ACHN (cell line): Measurements from ENCODE around the gene OR2D3.
"Not testable (repeated sequence)": the region's sequence is repeated elsewhere in the genome, so short reads cannot be mapped to it uniquely, and the experiment has no call there.

ENCODE experiments used
- DNase-seq: peaks from one replicate; pipeline ENCODE4 v3.0.0-alpha.2; 2015
- in situ Hi-C: cut with HindIII; loops from 2 replicates; pipeline ENCODE4 v1.10.0; 2017; ENCODE audit warnings: low sequenced_read_pairs, low pct_ligation_motif_present, low pct_unique_long_range_greater_than_20kb

Gene OR2D3

DNA sequence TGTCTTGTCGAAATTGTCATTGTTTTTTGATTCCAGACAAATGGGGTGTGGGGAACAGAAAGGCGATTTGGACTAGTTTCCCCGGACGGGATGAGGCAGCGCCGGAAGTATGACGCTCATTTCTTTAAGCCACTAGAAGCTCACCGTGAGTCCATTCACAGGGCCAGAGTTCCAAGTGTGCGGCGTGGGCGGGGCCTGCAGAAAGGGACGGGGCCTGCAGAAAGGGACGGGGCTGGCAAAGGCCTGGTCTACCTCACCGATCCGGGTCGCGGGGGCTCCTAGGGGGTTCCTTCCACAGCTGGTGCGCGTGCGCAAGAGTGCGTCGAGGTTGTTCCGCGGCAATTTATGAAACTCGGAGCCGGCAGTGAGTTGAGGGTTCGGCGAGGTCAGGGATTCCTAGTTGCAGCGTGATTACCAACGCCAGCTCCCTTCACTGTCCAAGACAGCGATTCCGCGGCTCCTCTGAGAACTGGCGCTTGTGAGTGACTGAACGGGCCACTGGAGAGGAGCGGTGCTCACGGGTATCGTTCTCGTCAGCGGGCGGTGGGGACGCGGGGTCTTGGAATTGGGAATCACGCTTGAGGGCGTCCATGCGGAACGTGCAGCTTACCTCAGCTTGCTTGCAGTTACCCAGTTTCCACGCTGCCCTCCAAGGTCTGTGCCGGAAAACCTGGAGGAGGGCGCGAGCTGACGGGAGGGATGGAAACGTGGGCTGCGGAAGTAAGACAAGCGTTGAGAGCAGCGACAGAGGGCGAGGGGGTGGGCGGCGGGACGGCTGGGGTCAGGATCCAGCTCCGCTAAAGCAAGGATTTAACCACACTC lies 5.6 kb downstream of the OR2D3 start, which contains the start of gene ZNF215:
Gene ZNF215, plus strand, starts transcription at position 219 of the 822 bp plus-strand sequence. CDS start 5,847 bp downstream, outside the sequence.
- in situ Hi-C loops: no loop called here
- peak; percentile 82 for DNase-seq

DNA sequence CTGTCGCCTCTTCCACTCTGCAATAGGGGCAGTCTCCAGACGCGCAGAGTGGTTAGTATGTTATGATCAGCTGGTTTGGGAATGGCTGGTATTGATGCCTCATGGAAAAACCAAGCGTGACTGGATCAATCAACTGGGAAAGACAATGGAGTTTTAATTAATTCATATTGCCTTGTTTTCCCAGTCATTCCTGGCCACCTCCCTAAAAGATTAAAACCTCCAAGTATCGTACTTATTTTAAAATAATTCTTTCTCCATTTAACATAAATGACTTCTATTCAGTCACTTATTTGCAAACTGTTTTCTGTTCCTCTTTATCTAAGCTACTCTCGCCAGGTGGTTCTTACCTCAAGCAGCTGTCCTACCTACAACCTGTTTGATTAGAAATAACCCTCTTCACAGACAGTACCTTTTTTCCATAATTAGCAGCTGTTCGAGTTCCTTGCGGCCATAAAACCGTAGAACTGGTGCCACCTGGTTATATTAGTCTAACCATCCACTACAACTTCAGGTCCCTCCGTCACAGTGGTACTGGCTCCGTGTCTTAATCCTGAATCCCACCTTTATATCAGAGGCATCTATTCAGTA lies 6.3 kb downstream of the OR2D3 start:
- in situ Hi-C loops: no loop called here
- no peak for DNase-seq

DNA sequence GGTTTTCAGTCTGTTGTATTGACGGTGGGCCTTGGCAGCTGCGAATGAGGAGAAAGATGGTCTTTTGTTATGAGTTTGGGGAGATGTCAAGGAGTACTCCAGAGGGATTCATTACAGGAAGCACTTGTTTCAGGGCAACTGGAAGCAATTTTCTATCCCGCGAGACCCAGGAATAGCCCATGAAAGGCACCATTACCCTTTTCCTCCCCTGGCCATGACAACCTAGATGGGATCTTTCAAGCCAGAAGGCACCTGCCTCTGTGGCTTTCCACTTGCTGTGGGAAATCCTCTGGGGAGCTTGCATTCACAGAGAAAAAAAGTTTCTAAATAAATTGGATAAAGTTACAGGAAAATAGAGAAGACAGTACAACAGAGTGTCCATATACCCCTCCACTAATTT lies 8.1 kb downstream of the OR2D3 start:
- DNase-seq: no peak
- in situ Hi-C loops: no loop called here

DNA sequence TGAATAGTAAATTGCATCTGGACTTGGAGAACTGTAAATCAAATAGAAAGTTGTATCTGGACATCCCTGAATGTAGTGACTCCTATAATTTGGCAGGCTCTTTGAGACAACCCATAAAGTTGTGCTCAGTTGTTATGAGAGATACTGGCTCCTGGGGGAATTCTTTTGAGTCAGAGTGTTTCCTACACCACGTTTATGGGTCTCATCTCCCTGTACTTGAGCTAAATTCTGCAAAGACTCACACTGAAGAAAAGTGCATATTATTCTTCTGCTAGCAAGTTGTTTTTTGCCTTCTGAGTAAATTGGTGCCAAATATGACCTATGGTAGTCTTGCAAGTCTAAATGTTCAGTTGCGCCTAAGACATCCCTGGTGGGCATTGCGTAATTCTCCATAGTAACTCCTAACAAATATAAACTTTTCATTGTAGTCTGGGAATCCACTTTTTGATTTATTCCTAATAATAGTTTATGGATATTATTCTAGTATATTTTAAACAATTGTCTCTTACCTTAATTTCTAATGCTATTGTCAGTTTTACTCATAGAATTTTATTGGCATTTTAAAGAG lies 10.4 kb downstream of the OR2D3 start:
- in situ Hi-C loops: no loop called here

DNA sequence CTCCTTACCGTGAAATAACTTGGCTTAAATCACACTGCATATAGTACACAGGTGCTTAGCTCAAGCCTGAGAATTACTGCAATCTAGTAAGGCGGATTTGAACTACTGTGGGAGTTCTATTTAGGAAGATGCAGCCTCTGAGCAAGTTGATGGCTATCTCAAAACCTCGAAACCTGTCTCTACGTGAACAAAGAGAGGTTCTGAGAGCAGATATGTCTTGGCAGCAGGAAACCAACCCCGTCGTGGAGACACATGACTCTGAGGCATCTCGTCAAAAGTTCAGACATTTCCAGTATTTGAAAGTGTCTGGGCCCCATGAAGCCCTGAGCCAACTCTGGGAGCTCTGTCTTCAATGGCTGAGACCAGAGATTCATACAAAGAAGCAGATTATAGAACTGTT lies 11.3 kb downstream of the OR2D3 start:
- DNase-seq: no peak
- in situ Hi-C loops: no loop called here

More for the DNA sequence above, 10.4 kb downstream of the OR2D3 start:
- DNase-seq: no peak

DNA sequence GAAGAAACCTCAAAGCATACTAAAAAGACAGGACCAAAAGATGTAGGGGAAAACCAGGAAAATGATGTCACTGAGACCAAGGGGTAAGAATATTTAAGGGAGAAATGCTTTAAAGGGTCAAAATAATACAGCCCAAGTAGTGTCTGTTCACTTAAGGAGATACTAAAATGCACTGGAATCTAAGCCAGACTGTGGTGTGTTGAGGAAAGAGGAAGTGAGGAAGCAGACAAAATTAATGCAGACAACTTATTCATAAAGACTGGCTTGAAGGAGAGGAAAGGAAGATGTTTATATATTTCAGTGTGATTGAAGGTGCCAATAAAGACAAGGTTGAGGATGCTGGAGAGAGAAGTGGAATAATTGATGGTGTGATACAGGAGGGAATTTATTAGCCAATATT lies 21.2 kb downstream of the OR2D3 start:
- in situ Hi-C loops: no loop called here
- no peak for DNase-seq

DNA sequence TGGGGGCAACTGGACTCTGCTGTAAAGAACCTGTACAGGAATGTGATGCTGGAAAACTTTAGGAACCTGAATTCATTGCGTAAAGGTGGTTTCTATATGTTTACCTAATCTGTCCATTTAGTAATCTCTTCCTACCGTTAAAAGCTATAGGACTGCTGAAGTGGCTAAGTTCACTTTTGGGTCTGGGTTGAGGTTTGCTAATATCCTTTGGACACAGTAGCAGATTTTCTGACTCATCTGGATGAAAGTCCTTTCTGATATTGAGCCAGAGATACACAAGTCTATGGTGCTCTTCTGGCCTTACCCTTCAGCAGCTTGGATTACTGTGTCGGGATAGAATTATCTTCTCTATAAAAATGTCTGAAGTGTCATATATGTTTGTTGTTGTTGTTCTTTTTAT lies 22.3 kb downstream of the OR2D3 start:
- in situ Hi-C loops: no loop called here
- no peak for DNase-seq

DNA sequence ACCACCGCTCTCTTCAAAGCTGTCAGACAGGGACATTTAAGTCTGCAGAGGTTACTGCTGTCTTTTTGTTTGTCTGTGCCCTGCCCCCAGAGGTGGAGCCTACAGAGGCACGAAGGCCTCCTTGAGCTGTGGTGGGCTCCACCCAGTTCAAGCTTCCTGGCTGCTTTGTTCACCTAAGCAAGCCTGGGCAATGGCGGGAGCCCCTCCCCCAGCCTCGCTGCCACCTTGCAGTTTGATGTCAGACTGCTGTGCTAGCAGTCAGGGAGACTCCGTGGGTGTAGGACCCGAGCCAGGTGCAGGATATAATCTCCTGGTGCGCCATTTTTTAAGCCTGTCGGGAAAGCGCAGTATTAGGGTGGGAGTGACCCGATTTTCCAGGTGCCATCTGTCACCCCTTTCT lies 33.4 kb downstream of the OR2D3 start:
- DNase-seq, in situ Hi-C loops: not testable (repeated sequence)

DNA sequence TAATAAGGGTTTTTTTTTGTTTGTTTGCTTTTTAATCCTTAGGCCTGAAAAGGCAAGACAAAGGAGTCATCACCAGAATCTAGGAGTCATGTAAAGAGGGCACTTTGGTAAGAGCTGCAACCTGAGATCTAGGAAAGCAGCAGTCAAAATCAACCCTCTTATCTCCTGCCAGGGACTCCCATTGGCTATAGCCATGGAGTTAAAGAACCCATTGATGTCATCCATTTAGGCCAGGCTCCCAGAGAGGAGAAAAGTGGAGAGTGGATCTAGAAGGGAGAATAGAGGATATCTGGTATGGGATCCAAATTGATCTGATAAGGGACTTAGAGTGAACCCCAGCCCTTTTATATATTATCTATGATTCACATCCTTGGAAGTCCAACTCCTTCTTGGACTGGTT lies 41.3 kb downstream of the OR2D3 start:
- no peak for DNase-seq
- in situ Hi-C loops: no loop called here

DNA sequence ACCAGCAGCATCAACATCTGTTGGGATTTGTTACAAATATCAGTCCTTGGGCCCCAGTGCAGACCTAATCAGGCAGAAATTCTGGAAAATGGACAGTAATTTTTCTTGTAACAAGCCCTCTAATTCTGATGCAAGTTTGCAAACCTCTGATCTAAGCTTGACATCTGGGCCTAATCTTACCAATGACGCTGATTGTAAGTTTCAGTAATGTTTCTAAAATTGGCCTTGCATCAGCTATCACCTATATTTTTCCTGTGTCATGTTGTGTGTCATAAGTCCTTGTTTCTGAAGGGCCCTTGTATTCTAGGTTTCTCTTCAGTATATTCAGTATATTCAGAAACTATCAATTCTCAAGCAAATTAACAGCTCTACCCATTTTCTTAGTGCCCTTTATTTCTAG lies 41.9 kb downstream of the OR2D3 start:
- in situ Hi-C loops: no loop called here
- DNase-seq: no peak

DNA sequence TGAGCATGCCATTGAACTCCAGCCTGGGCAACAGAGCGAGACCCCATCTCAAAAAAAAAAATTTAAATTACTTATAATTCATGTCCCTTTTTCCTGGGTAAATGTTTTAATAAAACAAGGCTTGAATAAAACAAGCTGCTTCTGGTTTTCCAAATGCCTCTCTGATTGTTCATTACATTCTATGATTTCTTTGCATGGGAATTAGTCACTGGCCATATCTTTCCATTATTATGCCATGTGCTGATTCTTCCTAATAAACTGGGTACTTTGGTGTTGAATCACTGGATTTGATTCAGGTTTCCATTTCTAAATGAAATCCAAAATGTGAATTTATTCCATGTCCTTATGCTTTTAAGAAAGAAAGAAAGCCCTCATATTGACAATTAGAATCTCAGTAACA lies 48.0 kb downstream of the OR2D3 start:
- in situ Hi-C loops: no loop called here
- DNase-seq: no peak

DNA sequence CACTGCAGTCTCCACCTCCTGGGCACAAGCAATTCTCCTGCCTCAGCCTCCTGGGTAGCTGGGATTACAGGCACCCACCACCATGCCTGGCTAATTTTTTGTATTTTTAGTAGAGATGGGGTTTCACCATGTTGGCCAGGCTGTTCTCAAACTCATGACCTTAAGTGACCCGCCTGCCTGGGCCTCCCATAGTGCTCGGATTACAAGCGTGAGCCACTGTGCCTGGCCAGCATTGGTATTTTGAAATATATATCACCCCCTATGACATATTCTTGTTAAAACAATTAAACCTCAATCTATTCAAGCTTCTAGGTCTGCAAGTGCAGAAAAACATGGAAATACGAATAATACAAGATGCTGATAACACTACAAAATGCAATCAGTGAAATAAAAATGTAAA lies 49.1 kb downstream of the OR2D3 start:
- in situ Hi-C loops, DNase-seq: not testable (repeated sequence)
